WTC11 (cell line): Measurements from ENCODE around the gene TERF2IP. TPM values are rescaled to one million over a fixed set of nuclear protein-coding genes. Genes with fewer than 3 reads are reported as not detected.

Experiments used
- ATAC-seq: fragments of 200-7000 bp; cut with Tn5 transposase; 2 replicates; pipeline ENCODE4 v1.10.0; 2021; ENCODE audit warnings: mild to moderate bottlenecking, moderate library complexity
- CTCF ChIA-PET: fragments of 300-600 bp; sonication (Branson Sonifier 250); formaldehyde crosslinking; loops from one replicate; lab custom pipeline; 2021; ENCODE audit warnings: antibody characterized with exemption; lab: Charles Lee
- POLR2A ChIA-PET: fragments of 350-600 bp; sonication (Branson Sonifier 250); formaldehyde crosslinking; loops from one replicate; lab custom pipeline; 2021; ENCODE audit warnings: antibody characterized with exemption; lab: Charles Lee
- DNase-seq: peaks from one replicate; pipeline ENCODE4 v3.0.0; 2021; ENCODE audit warnings: low spot score
- H3K27ac Mint-ChIP-seq: 2 replicates; pipeline ENCODE4 v1.8.0; 2021; ENCODE audit warnings: mixed read lengths
- H3K27me3 Mint-ChIP-seq: 2 replicates; pipeline ENCODE4 v1.8.0; 2021; ENCODE audit warnings: low read depth, mild to moderate bottlenecking, moderate library complexity, mixed read lengths
- H3K36me3 Mint-ChIP-seq: 2 replicates; pipeline ENCODE4 v1.8.0; 2021; ENCODE audit warnings: mixed read lengths
- H3K4me1 Mint-ChIP-seq: 2 replicates; pipeline ENCODE4 v1.8.0; 2022; ENCODE audit warnings: mixed read lengths
- H3K4me3 Mint-ChIP-seq: 2 replicates; pipeline ENCODE4 v1.8.0; 2021; ENCODE audit warnings: mild to moderate bottlenecking, moderate library complexity, mixed read lengths
- H3K9me3 Mint-ChIP-seq: 2 replicates; pipeline ENCODE4 v1.8.0; 2021; ENCODE audit warnings: mixed read lengths
- CBFB ChIP-seq: sonication (generic); formaldehyde crosslinking; IDR thresholded peaks from 2 replicates; pipeline ENCODE4 v1.8.1; 2022; ENCODE audit warnings: mild to moderate bottlenecking, low read depth, missing genetic modification reagents
- CREM ChIP-seq: sonication (generic); formaldehyde crosslinking; IDR thresholded peaks from 2 replicates; pipeline ENCODE4 v1.8.1; 2022; ENCODE audit warnings: mild to moderate bottlenecking, missing genetic modification reagents, moderate library complexity
- EMX1 ChIP-seq: fragments of 250-450 bp; sonication (Bioruptor Pico); IDR thresholded peaks from 2 replicates; pipeline ENCODE4 v1.8.0; 2021; ENCODE audit warnings: mild to moderate bottlenecking
- ETV6 ChIP-seq: sonication (generic); formaldehyde crosslinking; IDR thresholded peaks from 2 replicates; pipeline ENCODE4 v1.8.1; 2022; ENCODE audit warnings: mild to moderate bottlenecking, missing genetic modification reagents
- GRHL2 ChIP-seq: fragments of 250-450 bp; sonication (Bioruptor Pico); IDR thresholded peaks from 2 replicates; pipeline ENCODE4 v1.8.0; 2022; ENCODE audit warnings: mild to moderate bottlenecking, moderate library complexity; ENCODE audit not compliant: insufficient replicate concordance, severe bottlenecking
- IRF2 ChIP-seq: sonication (generic); formaldehyde crosslinking; IDR thresholded peaks from 2 replicates; pipeline ENCODE4 v1.8.0; 2022; ENCODE audit warnings: low read depth, missing genetic modification reagents, borderline replicate concordance
- NFE2L1 ChIP-seq: sonication (generic); formaldehyde crosslinking; IDR thresholded peaks from 2 replicates; pipeline ENCODE4 v1.8.1; 2023; ENCODE audit warnings: missing genetic modification reagents
- NR1H2 ChIP-seq: sonication (generic); formaldehyde crosslinking; IDR thresholded peaks from 2 replicates; pipeline ENCODE4 v1.9.0; 2021; ENCODE audit warnings: mild to moderate bottlenecking, moderate library complexity, missing genetic modification reagents
- NR2C2 ChIP-seq: sonication (generic); formaldehyde crosslinking; IDR thresholded peaks from 2 replicates; pipeline ENCODE4 v1.8.0; 2022; ENCODE audit warnings: mild to moderate bottlenecking, missing genetic modification reagents
- RORB ChIP-seq: fragments of 250-450 bp; sonication (Bioruptor Pico); IDR thresholded peaks from 2 replicates; pipeline ENCODE4 v1.9.0; 2021; ENCODE audit warnings: mild to moderate bottlenecking
- SOX15 ChIP-seq: fragments of 250-450 bp; sonication (Bioruptor Pico); IDR thresholded peaks from 2 replicates; pipeline ENCODE4 v1.9.0; 2021; ENCODE audit warnings: mild to moderate bottlenecking
- TEAD4 ChIP-seq: sonication (generic); formaldehyde crosslinking; IDR thresholded peaks from 2 replicates; pipeline ENCODE4 v1.8.0; 2022; ENCODE audit warnings: mild to moderate bottlenecking, missing genetic modification reagents
- ZNF121 ChIP-seq: sonication (generic); formaldehyde crosslinking; IDR thresholded peaks from 2 replicates; pipeline ENCODE4 v1.8.0; 2023; ENCODE audit warnings: missing genetic modification reagents
- ZNF232 ChIP-seq: sonication (generic); formaldehyde crosslinking; IDR thresholded peaks from 2 replicates; pipeline ENCODE4 v1.8.0; 2022; ENCODE audit warnings: mild to moderate bottlenecking, missing genetic modification reagents
- ZNF263 ChIP-seq: sonication (generic); formaldehyde crosslinking; IDR thresholded peaks from 2 replicates; pipeline ENCODE4 v1.8.1; 2022; ENCODE audit warnings: low read depth, mild to moderate bottlenecking, moderate library complexity, missing genetic modification reagents
- ZNF416 ChIP-seq: fragments of 250-450 bp; sonication (Bioruptor Pico); IDR thresholded peaks from 2 replicates; pipeline ENCODE4 v1.9.0; 2021; ENCODE audit warnings: mild to moderate bottlenecking, inconsistent platforms
- ZNF423 ChIP-seq: fragments of 250-450 bp; sonication (Bioruptor Pico); IDR thresholded peaks from 2 replicates; pipeline ENCODE4 v2.1.2; 2022; ENCODE audit warnings: mild to moderate bottlenecking, moderate library complexity
- total RNA-seq: library from RNA; stranded (reverse); gene quantifications from 3 replicates; pipeline ENCODE4 v1.2.3, GENCODE V29; 2021
- TF ChIP-seq, protein P1 (sequence below): sonication (generic); formaldehyde crosslinking; IDR thresholded peaks from 2 replicates; pipeline ENCODE4 v1.8.1; 2023; ENCODE audit warnings: mild to moderate bottlenecking, missing genetic modification reagents, moderate library complexity
- TF ChIP-seq, protein P2 (sequence below): fragments of 250-450 bp; sonication (Bioruptor Pico); conservative IDR thresholded peaks from 2 replicates; pipeline ENCODE4 v1.9.0; 2021; ENCODE audit warnings: mild to moderate bottlenecking
- TF ChIP-seq, protein P3 (sequence below): sonication (generic); formaldehyde crosslinking; IDR thresholded peaks from 2 replicates; pipeline ENCODE4 v1.8.1; 2023; ENCODE audit warnings: mild to moderate bottlenecking, missing genetic modification reagents
- TF ChIP-seq, protein P4 (sequence below): sonication (generic); formaldehyde crosslinking; IDR thresholded peaks from 2 replicates; pipeline ENCODE4 v1.8.0; 2022; ENCODE audit warnings: mild to moderate bottlenecking, missing genetic modification reagents
- TF ChIP-seq, protein P5 (sequence below): sonication (generic); formaldehyde crosslinking; conservative IDR thresholded peaks from 2 replicates; pipeline ENCODE4 v1.8.1; 2023; ENCODE audit warnings: mild to moderate bottlenecking, low read depth, missing genetic modification reagents, moderate library complexity
- TF ChIP-seq, protein P6 (sequence below): fragments of 250-450 bp; sonication (Bioruptor Pico); IDR thresholded peaks from 2 replicates; pipeline ENCODE4 v1.8.0; 2021; ENCODE audit warnings: mild to moderate bottlenecking

Gene TERF2IP
- total RNA-seq, 1 experiment from 2014 or later = 14.7 TPM

DNA sequence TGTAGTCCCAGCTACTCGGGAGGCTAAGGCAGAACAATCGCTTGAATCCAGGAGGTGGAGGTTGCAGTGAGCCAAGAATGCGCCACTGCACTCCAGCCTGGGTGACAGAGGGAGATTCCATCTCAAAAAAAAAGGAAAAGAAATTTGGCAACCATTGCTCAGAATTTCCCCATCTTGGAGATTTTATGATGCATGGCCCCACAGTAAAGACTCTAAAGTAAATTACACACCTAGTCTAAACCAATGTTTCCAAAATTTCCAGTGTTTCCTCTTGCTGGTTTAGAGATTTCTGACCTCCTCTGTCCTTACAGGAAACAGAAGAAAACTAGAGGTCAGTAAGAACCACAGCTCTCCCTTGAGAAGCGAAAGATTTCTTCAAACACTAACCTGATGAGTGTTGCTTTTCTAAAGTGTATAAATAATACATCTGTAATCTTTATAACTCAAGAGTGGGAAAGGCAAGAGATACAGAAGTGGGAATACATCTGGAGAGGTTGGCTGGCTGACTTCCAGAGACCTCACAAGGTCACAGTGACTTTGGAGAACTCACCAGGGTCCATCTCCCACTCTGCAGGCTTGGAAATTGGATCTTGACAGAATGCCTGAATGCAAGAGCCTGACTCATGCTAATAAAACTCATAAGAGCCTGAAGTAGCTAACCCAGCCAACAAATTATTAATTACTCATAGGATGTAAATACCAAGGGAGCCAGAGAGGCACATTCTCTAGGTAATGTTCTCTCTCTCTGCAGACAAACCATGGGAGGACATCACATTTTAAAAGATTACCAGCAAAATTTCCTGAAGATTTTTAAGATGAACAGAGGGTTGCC lies 33.3 kb upstream of the TERF2IP start:
- H3K4me3 Mint-ChIP-seq = no peak overlapping the region
- H3K27me3 Mint-ChIP-seq = no peaks in the 10 kb centered on the region
- no peaks in the 10 kb centered on the region for H3K9me3 Mint-ChIP-seq
- TF ChIP-seq ZNF263 = no peak
- TF ChIP-seq SOX15 (CRISPR knock-in tag) = no peak
- no peak for TF ChIP-seq GRHL2 (CRISPR knock-in tag)
- TF ChIP-seq NFE2L1 (CRISPR knock-in tag) = no peak
- no peak for TF ChIP-seq IRF2 (CRISPR knock-in tag)
- TF ChIP-seq CREM (CRISPR knock-in tag) = no peak
- TF ChIP-seq ZNF423 (CRISPR knock-in tag) = no peak
- TF ChIP-seq, protein P1, sequence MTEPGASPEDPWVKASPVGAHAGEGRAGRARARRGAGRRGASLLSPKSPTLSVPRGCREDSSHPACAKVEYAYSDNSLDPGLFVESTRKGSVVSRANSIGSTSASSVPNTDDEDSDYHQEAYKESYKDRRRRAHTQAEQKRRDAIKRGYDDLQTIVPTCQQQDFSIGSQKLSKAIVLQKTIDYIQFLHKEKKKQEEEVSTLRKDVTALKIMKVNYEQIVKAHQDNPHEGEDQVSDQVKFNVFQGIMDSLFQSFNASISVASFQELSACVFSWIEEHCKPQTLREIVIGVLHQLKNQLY (CRISPR knock-in tag) = no peak
- TF ChIP-seq ZNF232 (CRISPR knock-in tag) = no peak
- TF ChIP-seq NR1H2 = no peak
- ChIA-PET POLR2A (no interaction called here), CTCF (no interaction called here)
- no peak for DNase-seq
- ATAC-seq = no peak
- H3K27ac Mint-ChIP-seq = no peak overlapping the region
- no peaks in the 10 kb centered on the region for H3K4me1 Mint-ChIP-seq
- H3K36me3 Mint-ChIP-seq = peaks cover 61% of the 10 kb centered on the region

DNA sequence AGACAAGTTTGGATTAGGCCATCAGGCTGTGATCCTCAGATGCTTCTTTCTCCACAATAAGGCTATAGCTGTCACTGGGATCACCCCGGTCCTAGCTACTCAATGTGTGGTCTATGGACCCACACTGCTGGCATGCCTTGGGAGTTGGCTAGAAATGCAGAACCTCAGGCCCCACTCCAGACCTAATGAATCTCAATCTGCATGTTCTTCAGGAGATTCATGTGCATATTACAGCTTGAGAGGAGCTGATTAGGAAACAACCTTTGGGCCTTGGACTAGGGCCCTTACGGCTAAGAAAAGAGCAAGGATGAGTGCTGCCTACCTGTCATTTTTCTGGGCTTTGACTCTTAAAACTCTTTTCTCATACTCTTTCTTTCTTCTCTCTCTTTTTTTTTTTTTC lies 32.0 kb upstream of the TERF2IP start:
- H3K27ac Mint-ChIP-seq = no peak overlapping the region
- DNase-seq = no peak
- no peak overlapping the region for H3K4me3 Mint-ChIP-seq
- H3K36me3 Mint-ChIP-seq = peaks cover 64% of the 10 kb centered on the region
- no peaks in the 10 kb centered on the region for H3K4me1 Mint-ChIP-seq
- H3K27me3 Mint-ChIP-seq = no peaks in the 10 kb centered on the region
- ChIA-PET CTCF (interaction anchor here (0.8 kb wide), 1 partner anchor 32 kb away, joined by 3 read pairs; the partner anchor contains the start of genes KARS1 and TERF2IP), POLR2A (interaction anchor here (0.7 kb wide), 2 partner anchors 12 to 163 kb away, joined by 3 to 4 read pairs; no protein-coding TSS in a partner anchor)
- no peaks in the 10 kb centered on the region for H3K9me3 Mint-ChIP-seq
- ATAC-seq = no peak
- TF ChIP-seq SOX15 (CRISPR knock-in tag) (no peak), ZNF121 (CRISPR knock-in tag) (no peak), NR2C2 (CRISPR knock-in tag) (no peak), TEAD4 (no peak), EMX1 (CRISPR knock-in tag) (no peak), RORB (no peak), ZNF416 (no peak), CBFB (CRISPR knock-in tag) (no peak), IRF2 (CRISPR knock-in tag) (no peak), ETV6 (CRISPR knock-in tag) (no peak)
- TF ChIP-seq, protein P2, sequence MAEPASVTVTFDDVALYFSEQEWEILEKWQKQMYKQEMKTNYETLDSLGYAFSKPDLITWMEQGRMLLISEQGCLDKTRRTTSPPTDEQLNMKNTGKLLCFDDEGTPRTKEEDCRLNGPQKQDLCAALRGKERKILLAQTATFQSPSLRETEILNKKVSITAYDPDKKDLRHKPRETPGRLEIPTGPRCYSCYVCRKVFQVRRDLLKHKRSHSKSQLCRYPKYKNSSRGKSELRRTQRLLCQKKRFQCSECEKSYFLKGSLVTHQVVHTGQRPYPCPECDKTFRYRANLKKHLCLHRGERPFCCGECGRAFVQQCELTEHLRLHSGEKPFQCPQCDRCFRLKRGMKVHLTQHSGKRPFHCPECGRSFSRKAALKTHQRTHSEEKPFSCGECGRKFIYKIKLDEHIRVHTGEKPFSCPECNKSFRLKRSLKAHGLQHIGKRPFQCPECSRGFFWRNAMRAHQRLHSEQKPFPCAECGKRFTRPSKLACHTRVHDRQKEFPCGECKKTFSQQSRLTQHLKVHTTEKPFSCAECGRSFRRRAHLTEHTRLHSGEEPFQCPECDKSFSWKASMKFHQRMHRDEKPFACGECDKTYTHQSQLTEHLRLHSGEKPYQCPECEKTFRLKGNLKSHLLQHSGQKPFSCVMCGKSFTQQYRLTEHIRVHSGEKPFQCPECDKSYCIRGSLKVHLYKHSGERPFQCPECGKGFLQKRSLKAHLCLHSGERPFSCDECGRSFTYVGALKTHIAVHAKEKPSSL (CRISPR knock-in tag) = no peak
- TF ChIP-seq, protein P3, sequence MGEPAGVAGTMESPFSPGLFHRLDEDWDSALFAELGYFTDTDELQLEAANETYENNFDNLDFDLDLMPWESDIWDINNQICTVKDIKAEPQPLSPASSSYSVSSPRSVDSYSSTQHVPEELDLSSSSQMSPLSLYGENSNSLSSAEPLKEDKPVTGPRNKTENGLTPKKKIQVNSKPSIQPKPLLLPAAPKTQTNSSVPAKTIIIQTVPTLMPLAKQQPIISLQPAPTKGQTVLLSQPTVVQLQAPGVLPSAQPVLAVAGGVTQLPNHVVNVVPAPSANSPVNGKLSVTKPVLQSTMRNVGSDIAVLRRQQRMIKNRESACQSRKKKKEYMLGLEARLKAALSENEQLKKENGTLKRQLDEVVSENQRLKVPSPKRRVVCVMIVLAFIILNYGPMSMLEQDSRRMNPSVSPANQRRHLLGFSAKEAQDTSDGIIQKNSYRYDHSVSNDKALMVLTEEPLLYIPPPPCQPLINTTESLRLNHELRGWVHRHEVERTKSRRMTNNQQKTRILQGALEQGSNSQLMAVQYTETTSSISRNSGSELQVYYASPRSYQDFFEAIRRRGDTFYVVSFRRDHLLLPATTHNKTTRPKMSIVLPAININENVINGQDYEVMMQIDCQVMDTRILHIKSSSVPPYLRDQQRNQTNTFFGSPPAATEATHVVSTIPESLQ = no peak
- TF ChIP-seq, protein P4, sequence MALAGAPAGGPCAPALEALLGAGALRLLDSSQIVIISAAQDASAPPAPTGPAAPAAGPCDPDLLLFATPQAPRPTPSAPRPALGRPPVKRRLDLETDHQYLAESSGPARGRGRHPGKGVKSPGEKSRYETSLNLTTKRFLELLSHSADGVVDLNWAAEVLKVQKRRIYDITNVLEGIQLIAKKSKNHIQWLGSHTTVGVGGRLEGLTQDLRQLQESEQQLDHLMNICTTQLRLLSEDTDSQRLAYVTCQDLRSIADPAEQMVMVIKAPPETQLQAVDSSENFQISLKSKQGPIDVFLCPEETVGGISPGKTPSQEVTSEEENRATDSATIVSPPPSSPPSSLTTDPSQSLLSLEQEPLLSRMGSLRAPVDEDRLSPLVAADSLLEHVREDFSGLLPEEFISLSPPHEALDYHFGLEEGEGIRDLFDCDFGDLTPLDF (CRISPR knock-in tag) = no peak
- TF ChIP-seq, protein P5, sequence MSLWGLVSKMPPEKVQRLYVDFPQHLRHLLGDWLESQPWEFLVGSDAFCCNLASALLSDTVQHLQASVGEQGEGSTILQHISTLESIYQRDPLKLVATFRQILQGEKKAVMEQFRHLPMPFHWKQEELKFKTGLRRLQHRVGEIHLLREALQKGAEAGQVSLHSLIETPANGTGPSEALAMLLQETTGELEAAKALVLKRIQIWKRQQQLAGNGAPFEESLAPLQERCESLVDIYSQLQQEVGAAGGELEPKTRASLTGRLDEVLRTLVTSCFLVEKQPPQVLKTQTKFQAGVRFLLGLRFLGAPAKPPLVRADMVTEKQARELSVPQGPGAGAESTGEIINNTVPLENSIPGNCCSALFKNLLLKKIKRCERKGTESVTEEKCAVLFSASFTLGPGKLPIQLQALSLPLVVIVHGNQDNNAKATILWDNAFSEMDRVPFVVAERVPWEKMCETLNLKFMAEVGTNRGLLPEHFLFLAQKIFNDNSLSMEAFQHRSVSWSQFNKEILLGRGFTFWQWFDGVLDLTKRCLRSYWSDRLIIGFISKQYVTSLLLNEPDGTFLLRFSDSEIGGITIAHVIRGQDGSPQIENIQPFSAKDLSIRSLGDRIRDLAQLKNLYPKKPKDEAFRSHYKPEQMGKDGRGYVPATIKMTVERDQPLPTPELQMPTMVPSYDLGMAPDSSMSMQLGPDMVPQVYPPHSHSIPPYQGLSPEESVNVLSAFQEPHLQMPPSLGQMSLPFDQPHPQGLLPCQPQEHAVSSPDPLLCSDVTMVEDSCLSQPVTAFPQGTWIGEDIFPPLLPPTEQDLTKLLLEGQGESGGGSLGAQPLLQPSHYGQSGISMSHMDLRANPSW (CRISPR knock-in tag) = no peak
- TF ChIP-seq, protein P6, sequence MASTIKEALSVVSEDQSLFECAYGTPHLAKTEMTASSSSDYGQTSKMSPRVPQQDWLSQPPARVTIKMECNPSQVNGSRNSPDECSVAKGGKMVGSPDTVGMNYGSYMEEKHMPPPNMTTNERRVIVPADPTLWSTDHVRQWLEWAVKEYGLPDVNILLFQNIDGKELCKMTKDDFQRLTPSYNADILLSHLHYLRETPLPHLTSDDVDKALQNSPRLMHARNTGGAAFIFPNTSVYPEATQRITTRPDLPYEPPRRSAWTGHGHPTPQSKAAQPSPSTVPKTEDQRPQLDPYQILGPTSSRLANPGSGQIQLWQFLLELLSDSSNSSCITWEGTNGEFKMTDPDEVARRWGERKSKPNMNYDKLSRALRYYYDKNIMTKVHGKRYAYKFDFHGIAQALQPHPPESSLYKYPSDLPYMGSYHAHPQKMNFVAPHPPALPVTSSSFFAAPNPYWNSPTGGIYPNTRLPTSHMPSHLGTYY (CRISPR knock-in tag) = no peak
